PC-9 (cell line): ENCODE measurements around the gene GALNT10. TPM values are rescaled to one million over a fixed set of nuclear protein-coding genes. Genes with fewer than 3 reads are reported as not detected.

Experiments
- BruUV-seq: library from RNA; stranded (reverse); fragments of 400-500 nt; replicated peaks from 2 replicates; lab custom pipeline; 2021; lab: Mats Ljungman, UMichigan
- CTCF ChIA-PET: fragments of 300-600 bp; sonication (Branson Sonifier 250); formaldehyde crosslinking; loops from one replicate; lab custom pipeline; 2022; ENCODE audit warnings: antibody characterized with exemption; lab: Charles Lee
- POLR2A ChIA-PET: fragments of 300-600 bp; sonication (Branson Sonifier 250); formaldehyde crosslinking; loops from one replicate; lab custom pipeline; 2022; ENCODE audit warnings: antibody characterized with exemption; ENCODE audit not compliant: unreplicated experiment; lab: Charles Lee
- DNase-seq, 2 experiments: peaks; one replicate each; pipeline versions ENCODE4 v3.0.0 to v3.0.0-alpha.2; 2015 to 2022; ENCODE audit warnings: mixed read lengths in 1 of 2
- H2AFZ ChIP-seq: fragments of 200-600 bp; sonication (generic); 2 replicates; pipeline ENCODE4 v1.8.1; 2017; ENCODE audit warnings: antibody characterized with exemption
- H3F3A ChIP-seq: fragments of 200-600 bp; sonication (generic); 2 replicates; pipeline ENCODE4 v1.8.1; 2017; ENCODE audit warnings: antibody characterized with exemption, mild to moderate bottlenecking, low read depth; ENCODE audit not compliant: insufficient read depth
- H3K27ac ChIP-seq: fragments of 200-600 bp; sonication (generic); 2 replicates; pipeline ENCODE4 v1.6.1; 2016; ENCODE audit warnings: mixed run types
- H3K27me3 ChIP-seq: fragments of 200-600 bp; sonication (generic); 2 replicates; pipeline ENCODE4 v1.6.1; 2016; ENCODE audit warnings: low read depth, mixed run types; ENCODE audit not compliant: insufficient read depth
- H3K36me3 ChIP-seq: fragments of 200-600 bp; sonication (generic); 2 replicates; pipeline ENCODE4 v1.6.1; 2016; ENCODE audit warnings: low read depth, mixed run types
- H3K4me1 ChIP-seq: fragments of 200-600 bp; sonication (generic); replicated peaks from 2 replicates; pipeline ENCODE4 v1.6.1; 2016; ENCODE audit warnings: mixed run types; ENCODE audit not compliant: insufficient read depth
- H3K4me2 ChIP-seq: fragments of 200-600 bp; sonication (generic); 2 replicates; pipeline ENCODE4 v1.6.1; 2017; ENCODE audit warnings: mixed run types
- H3K4me3 ChIP-seq: fragments of 200-600 bp; sonication (generic); 2 replicates; pipeline ENCODE4 v1.6.1; 2016; ENCODE audit warnings: mixed run types
- H3K79me2 ChIP-seq: fragments of 200-600 bp; sonication (generic); 2 replicates; pipeline ENCODE4 v1.6.1; 2017; ENCODE audit warnings: low read depth, mixed run types
- H3K9me2 ChIP-seq: fragments of 200-600 bp; sonication (generic); 2 replicates; pipeline ENCODE4 v1.8.1; 2017; ENCODE audit warnings: mild to moderate bottlenecking; ENCODE audit not compliant: insufficient read depth
- H3K9me3 ChIP-seq: fragments of 200-600 bp; sonication (generic); 2 replicates; pipeline ENCODE4 v1.8.1; 2016; ENCODE audit warnings: low read depth; ENCODE audit not compliant: insufficient read depth
- H4K20me1 ChIP-seq: fragments of 200-600 bp; sonication (generic); 2 replicates; pipeline ENCODE4 v1.8.1; 2017; ENCODE audit not compliant: insufficient read depth
- EZH2 ChIP-seq: fragments of 200-600 bp; sonication (generic); IDR thresholded peaks from 2 replicates; pipeline ENCODE4 v1.8.0; 2017; ENCODE audit warnings: antibody characterized with exemption, low read depth
- intact Hi-C: fragments of 100-400 bp; cut with micrococcal nuclease; formaldehyde crosslinking; loops from one replicate; pipeline ENCODE4 v1.10.0; 2022; ENCODE audit not compliant: unreplicated experiment
- total RNA-seq: library from RNA; stranded (reverse); gene quantifications from 2 replicates; pipeline ENCODE4 v1.2.3, GENCODE V29; 2021
- TF ChIP-seq, protein P1 (sequence below): fragments of 200-600 bp; sonication (generic); conservative IDR thresholded peaks from 2 replicates; pipeline ENCODE4 v1.6.1; 2017; ENCODE audit warnings: mixed run types, antibody characterized with exemption, mild to moderate bottlenecking, moderate library complexity

The GALNT10 gene
- total RNA-seq, 1 experiment from 2014 or later, result 101 TPM

DNA sequence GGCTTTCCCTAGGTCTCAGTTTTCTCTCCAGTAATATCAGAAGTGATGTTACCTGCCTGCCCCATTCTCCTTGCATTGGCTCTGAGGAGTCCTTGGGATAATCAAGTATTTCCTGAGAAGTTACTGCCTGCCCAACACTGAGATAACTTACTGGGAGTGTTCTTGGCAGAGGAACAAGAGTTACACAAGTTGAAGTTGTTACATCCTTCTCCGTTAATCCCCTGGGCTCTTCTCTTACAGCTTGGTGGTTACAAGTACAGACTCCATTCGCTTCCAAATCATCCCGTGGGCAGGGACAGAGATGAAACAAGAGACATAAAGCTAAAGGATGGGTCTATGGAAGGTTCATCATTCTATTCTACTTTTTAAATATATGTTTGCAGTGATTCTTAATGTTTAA is 181.2 kb downstream of the GALNT10 start:
- peak in 1 of 2 experiments; percentile 54 for DNase-seq
- Histone ChIP-seq H3K4me2 (no peak overlapping the region), H3K79me2 (peaks cover 11% of the 10 kb centered on the region), H3K9me3 (no peaks in the 10 kb centered on the region), H3K27me3 (no peaks in the 10 kb centered on the region), H3K9me2 (no peaks in the 10 kb centered on the region), H4K20me1 (no peaks in the 10 kb centered on the region), H2AFZ (no peak overlapping the region), H3K4me3 (no peak overlapping the region), H3K36me3 (0 out of 2 replicates have a peak, but pooled peaks cover 7% of the 10 kb centered on the region), H3K4me1 (peaks cover 48% of the 10 kb centered on the region), H3F3A (peaks cover 26% of the 10 kb centered on the region), H3K27ac (no peak overlapping the region)
- no peak for TF ChIP-seq EZH2
- TF ChIP-seq, protein P1, sequence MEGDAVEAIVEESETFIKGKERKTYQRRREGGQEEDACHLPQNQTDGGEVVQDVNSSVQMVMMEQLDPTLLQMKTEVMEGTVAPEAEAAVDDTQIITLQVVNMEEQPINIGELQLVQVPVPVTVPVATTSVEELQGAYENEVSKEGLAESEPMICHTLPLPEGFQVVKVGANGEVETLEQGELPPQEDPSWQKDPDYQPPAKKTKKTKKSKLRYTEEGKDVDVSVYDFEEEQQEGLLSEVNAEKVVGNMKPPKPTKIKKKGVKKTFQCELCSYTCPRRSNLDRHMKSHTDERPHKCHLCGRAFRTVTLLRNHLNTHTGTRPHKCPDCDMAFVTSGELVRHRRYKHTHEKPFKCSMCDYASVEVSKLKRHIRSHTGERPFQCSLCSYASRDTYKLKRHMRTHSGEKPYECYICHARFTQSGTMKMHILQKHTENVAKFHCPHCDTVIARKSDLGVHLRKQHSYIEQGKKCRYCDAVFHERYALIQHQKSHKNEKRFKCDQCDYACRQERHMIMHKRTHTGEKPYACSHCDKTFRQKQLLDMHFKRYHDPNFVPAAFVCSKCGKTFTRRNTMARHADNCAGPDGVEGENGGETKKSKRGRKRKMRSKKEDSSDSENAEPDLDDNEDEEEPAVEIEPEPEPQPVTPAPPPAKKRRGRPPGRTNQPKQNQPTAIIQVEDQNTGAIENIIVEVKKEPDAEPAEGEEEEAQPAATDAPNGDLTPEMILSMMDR, result no peak
- intact Hi-C loops, result no loop called here
- CTCF ChIA-PET, result no interaction called here
- POLR2A ChIA-PET, result no interaction called here
- BruUV-seq, result no TSS peak

- Histone ChIP-seq H3K4me1 (peaks cover 38% of the 10 kb centered on the region), H3F3A (peaks cover 16% of the 10 kb centered on the region), H3K27ac (no peak overlapping the region), H2AFZ (no peak overlapping the region), H4K20me1 (no peaks in the 10 kb centered on the region), H3K36me3 (0 out of 2 replicates have a peak, but pooled peaks cover 7% of the 10 kb centered on the region), H3K4me3 (no peak overlapping the region), H3K4me2 (no peak overlapping the region), H3K79me2 (peaks cover 10% of the 10 kb centered on the region), H3K9me2 (no peaks in the 10 kb centered on the region), H3K27me3 (no peaks in the 10 kb centered on the region), H3K9me3 (no peaks in the 10 kb centered on the region)
- ChIA-PET CTCF (interaction anchor here (0.6 kb wide), 1 partner anchor 224 kb away, joined by 8 read pairs; no protein-coding TSS in a partner anchor), POLR2A (no interaction called here)
- intact Hi-C loops, result no loop called here
- no TSS peak for BruUV-seq
- TF ChIP-seq, protein P1, result no peak
- TF ChIP-seq EZH2, result no peak
- no peak for DNase-seq
These were observed 182.1 kb downstream of the GALNT10 start for GRCh38 chr5:154372661-154373060.

DNA sequence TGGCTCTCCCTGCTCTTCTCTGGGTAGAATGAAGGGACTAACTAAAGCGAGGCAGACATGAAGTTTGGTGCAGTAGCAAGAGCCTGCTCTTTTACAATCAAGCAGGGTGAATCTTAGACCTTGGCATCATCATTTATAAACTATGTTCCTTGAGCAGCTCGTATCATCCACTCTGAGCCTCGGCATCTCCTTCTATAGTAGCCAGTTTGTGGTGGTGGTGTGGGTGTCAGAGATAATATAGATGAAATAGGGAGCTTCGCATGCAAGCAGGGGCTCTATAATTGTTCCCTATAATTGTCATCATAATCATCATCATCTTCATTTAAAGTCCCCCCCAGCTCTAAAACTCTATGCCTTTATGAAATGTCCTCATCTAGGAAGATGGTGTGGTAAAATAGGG is 182.8 kb downstream of the GALNT10 start:
- Histone ChIP-seq H2AFZ (no peak overlapping the region), H3K27me3 (no peaks in the 10 kb centered on the region), H3K4me3 (no peak overlapping the region), H3K27ac (no peak overlapping the region), H3F3A (peaks cover 10% of the 10 kb centered on the region), H3K4me2 (no peak overlapping the region), H3K9me3 (no peaks in the 10 kb centered on the region), H3K9me2 (no peaks in the 10 kb centered on the region), H3K36me3 (0 out of 2 replicates have a peak, but pooled peaks cover 7% of the 10 kb centered on the region), H3K79me2 (peaks cover 10% of the 10 kb centered on the region), H4K20me1 (no peaks in the 10 kb centered on the region), H3K4me1 (peaks cover 31% of the 10 kb centered on the region)
- DNase-seq, result no peak
- ChIA-PET CTCF (interaction anchor here (0.6 kb wide), 1 partner anchor 223 kb away, joined by 8 read pairs; no protein-coding TSS in a partner anchor), POLR2A (no interaction called here)
- TF ChIP-seq EZH2, result no peak
- TF ChIP-seq, protein P1, result no peak
- BruUV-seq, result no TSS peak
- intact Hi-C loops, result no loop called here
